Tibial nerve (tissue), 4 donors: Measurements from ENCODE around the gene RASSF5. TPM values are rescaled to one million over a fixed set of nuclear protein-coding genes. Genes with fewer than 3 reads are reported as not detected.
A peak's percentile ranks its signal among the peaks of the same experiment; 100 is the strongest.

Source experiments
- DNase-seq, 2 donors: peaks; one replicate each; pipeline ENCODE4 v3.0.0-alpha.2; 2019; ENCODE audit warnings: low spot score in 2 of 2
- H3K27ac ChIP-seq, 4 donors: fragments of 200-600 bp; sonication (generic) in 3 of 4; one replicate each; pipeline ENCODE4 v1.5.1; 2017 to 2019; ENCODE audit warnings: mild to moderate bottlenecking in 1 of 4
- H3K27me3 ChIP-seq, 2 donors: fragments of 200-600 bp; sonication (generic) in 1 of 2; one replicate each; pipeline versions ENCODE4 v1.5.1 to v1.6.0; 2017 to 2019
- H3K36me3 ChIP-seq, 3 donors: fragments of 200-600 bp; sonication (generic); one replicate each; pipeline ENCODE4 v1.5.1; 2018 to 2019
- H3K4me1 ChIP-seq, 4 donors: fragments of 200-600 bp; sonication (generic) in 3 of 4; one replicate each; pipeline ENCODE4 v1.5.1; 2017 to 2019
- H3K4me3 ChIP-seq, 4 donors: fragments of 200-600 bp; sonication (generic) in 3 of 4; one replicate each; pipeline ENCODE4 v1.5.1; 2017 to 2019; ENCODE audit warnings: mild to moderate bottlenecking in 1 of 4, moderate library complexity in 1 of 4
- H3K9me3 ChIP-seq, 4 donors: fragments of 200-600 bp; sonication (generic) in 3 of 4; one replicate each; pipeline ENCODE4 v1.5.1; 2017 to 2019
- CTCF ChIP-seq, 5 experiments: fragments of 200-600 bp in 3 of 5; fragments of 450-650 bp in 2 of 5; sonication (generic) in 3 of 5; IDR thresholded peaks; one replicate each; pipeline ENCODE4 v1.5.1; 2016 to 2019; ENCODE audit warnings: antibody characterized with exemption in 5 of 5, mild to moderate bottlenecking in 3 of 5, moderate library complexity in 2 of 5
- EP300 ChIP-seq, 2 donors: sonication (generic); formaldehyde crosslinking; IDR thresholded peaks; one replicate each; pipeline ENCODE4 v1.6.1; 2017; ENCODE audit warnings: antibody characterized with exemption in 2 of 2, mild to moderate bottlenecking in 1 of 2
- POLR2A ChIP-seq, 2 donors: fragments of 450-650 bp; IDR thresholded peaks; one replicate each; pipeline ENCODE4 v1.6.1; 2017; ENCODE audit warnings: antibody characterized with exemption in 2 of 2, mild to moderate bottlenecking in 2 of 2, moderate library complexity in 2 of 2
- WGBS, 2 donors: methylation state at CpG; one replicate each; pipeline ENCODE4 v1.1.5; 2018; 5-methylcytosine and 5-hydroxymethylcytosine counted together
- small RNA-seq: library from RNA; depleted of rRNA; stranded (forward); fragments of <200 nt; gene quantifications from one replicate; pipeline ENCODE3, GENCODE V24; 2016
- total RNA-seq, 4 donors: library from RNA; depleted of rRNA; stranded (reverse); fragments of >200 nt; gene quantifications; one replicate each; pipeline ENCODE4 v1.1.0, GENCODE V29; 2016

RASSF5 gene
- total RNA-seq, 4 donors from 2014 or later, result 24.0 to 32.9 (median 30.2) TPM

GRCh38 chr1:206635080-206635977, 128.0 kb downstream of the RASSF5 start, which contains the start of gene DYRK3:
Gene DYRK3 (plus strand): TSS chr1:206635536. CDS start chr1:206635704, 168 bp downstream.
- peak; percentile 90 to 98 for TF ChIP-seq EP300 (IDR thresholded peaks at IDR 0.05)
- TF ChIP-seq POLR2A (IDR thresholded peaks at IDR 0.05), result peak; percentile 43 to 93
- peak in 4 of 5 experiments; percentile 9 to 54 (median 34) for TF ChIP-seq CTCF (IDR thresholded peaks at IDR 0.05)
- peak within 1 kb of the TSS; percentile 59 to 99 (median 82) for H3K4me3 ChIP-seq
- DNase-seq, result peak; percentile 84 to 85
- peak within 1 kb of the TSS; percentile 59 to 93 (median 83) for H3K27ac ChIP-seq
- WGBS, 2 donors, result 0 to 1% methylated on average over 65 to 81 of the region's 84 CpGs
- H3K27me3 ChIP-seq, result no peaks in the 10 kb centered on the region
- no peaks in the 10 kb centered on the region for H3K36me3 ChIP-seq
- H3K9me3 ChIP-seq, result no peaks in the 10 kb centered on the region
- H3K4me1 ChIP-seq, result peaks cover 0 to 36% (median 10%) of the 10 kb centered on the region in 4 donors

- Histone ChIP-seq H3K4me3 (peak overlapping the region; percentile 59 to 99 (median 82)), H3K27ac (peak overlapping the region; percentile 59 to 93 (median 83)), H3K36me3 (no peaks in the 10 kb centered on the region), H3K4me1 (peaks cover 0 to 36% (median 10%) of the 10 kb centered on the region in 4 donors), H3K9me3 (no peaks in the 10 kb centered on the region), H3K27me3 (no peaks in the 10 kb centered on the region)
- DNase-seq, result no peak
- 4% methylated on average over 14 of the region's 14 CpGs for WGBS, 2 donors
- TF ChIP-seq CTCF (IDR thresholded peaks at IDR 0.05) (no peak), POLR2A (IDR thresholded peaks at IDR 0.05) (no peak), EP300 (IDR thresholded peaks at IDR 0.05) (no peak)
These were observed 128.6 kb downstream of the RASSF5 start for GRCh38 chr1:206635978-206636345.

- Histone ChIP-seq H3K27me3 (no peaks in the 10 kb centered on the region), H3K36me3 (no peaks in the 10 kb centered on the region), H3K4me3 (no peak overlapping the region), H3K27ac (peak overlapping the region in 2 of 4 donors; percentile 24 to 87), H3K4me1 (peaks cover 0 to 36% (median 10%) of the 10 kb centered on the region in 4 donors), H3K9me3 (no peaks in the 10 kb centered on the region)
- no peak for TF ChIP-seq CTCF (IDR thresholded peaks at IDR 0.05)
- TF ChIP-seq POLR2A (IDR thresholded peaks at IDR 0.05), result no peak
- TF ChIP-seq EP300 (IDR thresholded peaks at IDR 0.05), result no peak
- no peak for DNase-seq
- 28 to 33% methylated on average over 4 of the region's 4 CpGs for WGBS, 2 donors
These were observed 129.3 kb downstream of the RASSF5 start for GRCh38 chr1:206636671-206637070.

- Histone ChIP-seq H3K9me3 (no peaks in the 10 kb centered on the region), H3K27me3 (no peaks in the 10 kb centered on the region), H3K27ac (peak overlapping the region in 1 of 4 donors; percentile 24), H3K4me3 (no peak overlapping the region), H3K4me1 (peaks cover 0 to 36% (median 10%) of the 10 kb centered on the region in 4 donors), H3K36me3 (peaks cover 0 to 3% (median 0%) of the 10 kb centered on the region in 3 donors)
- TF ChIP-seq CTCF (IDR thresholded peaks at IDR 0.05) (no peak), POLR2A (IDR thresholded peaks at IDR 0.05) (no peak), EP300 (IDR thresholded peaks at IDR 0.05) (no peak)
- no peak for DNase-seq
These were observed 130.3 kb downstream of the RASSF5 start for GRCh38 chr1:206637605-206638004.

Small RNAs within 50 kb of the gene (small RNA-seq; reads per million reads assigned to genes)
- not detected for gene MIR6769B

Other genes starting within 250 kb of the RASSF5 start
- 10 to 100 TPM in 1 of 4 donors, 1 to 10 TPM in 3; 1.5 to 18.0 (median 3.7) TPM for gene IKBKE, start 37.1 kb upstream of the RASSF5 start, total RNA-seq
- gene EIF2D, start 104.9 kb downstream of the RASSF5 start, total RNA-seq, result 10 to 100 TPM; 42.0 to 78.4 (median 60.0) TPM
- 10 to 100 TPM in 1 of 4 donors, 1 to 10 TPM in 3; 5.4 to 12.7 (median 5.7) TPM for gene DYRK3, start 128.0 kb downstream of the RASSF5 start, total RNA-seq
- gene MAPKAPK2, start 177.4 kb downstream of the RASSF5 start, total RNA-seq, result 10 to 100 TPM; 30.6 to 49.5 (median 38.2) TPM